HG02973 (cell line): Measurements from ENCODE around the gene TEKT1.
"Not testable (repeated sequence)": the region's sequence is repeated elsewhere in the genome, so short reads cannot be mapped to it uniquely, and the experiment has no call there.

ENCODE experiments used
- ATAC-seq: cut with Tn5 transposase; IDR thresholded peaks from one replicate; pipeline ENCODE4 v1.9.1; 2021; ENCODE audit warnings: moderate library complexity; ENCODE audit not compliant: unreplicated experiment

The TEKT1 gene

DNA sequence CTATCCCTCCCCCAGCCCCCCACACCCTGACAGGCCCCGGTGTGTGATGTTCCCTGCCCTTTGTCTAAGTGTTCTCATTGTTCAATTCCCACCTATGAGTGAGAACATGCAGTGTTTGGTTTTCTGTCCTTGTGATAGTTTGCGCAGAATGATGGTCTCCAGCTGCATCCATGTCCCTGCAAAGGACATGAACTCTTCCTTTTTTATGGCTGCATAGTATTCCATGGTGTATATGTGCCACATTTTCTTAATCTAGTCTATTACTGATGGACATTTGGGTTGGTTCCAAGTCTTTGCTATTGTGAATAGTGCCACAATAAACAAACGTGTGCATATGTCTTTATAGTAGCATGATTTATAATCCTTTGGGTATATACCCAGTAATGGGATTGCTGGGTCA is 15.2 kb downstream of the TEKT1 start:
- ATAC-seq: not testable (repeated sequence)

- no peak for ATAC-seq
Observed at GRCh38 chr17:6815775-6816174, 15.8 kb downstream of the TEKT1 start.

- ATAC-seq: no peak
Observed at GRCh38 chr17:6812295-6812694, 19.2 kb downstream of the TEKT1 start.

GRCh38 chr17:6811510-6811909 is 20.0 kb downstream of the TEKT1 start:
- no peak for ATAC-seq

GRCh38 chr17:6800422-6801027 is 31.0 kb downstream of the TEKT1 start:
- no peak for ATAC-seq

DNA sequence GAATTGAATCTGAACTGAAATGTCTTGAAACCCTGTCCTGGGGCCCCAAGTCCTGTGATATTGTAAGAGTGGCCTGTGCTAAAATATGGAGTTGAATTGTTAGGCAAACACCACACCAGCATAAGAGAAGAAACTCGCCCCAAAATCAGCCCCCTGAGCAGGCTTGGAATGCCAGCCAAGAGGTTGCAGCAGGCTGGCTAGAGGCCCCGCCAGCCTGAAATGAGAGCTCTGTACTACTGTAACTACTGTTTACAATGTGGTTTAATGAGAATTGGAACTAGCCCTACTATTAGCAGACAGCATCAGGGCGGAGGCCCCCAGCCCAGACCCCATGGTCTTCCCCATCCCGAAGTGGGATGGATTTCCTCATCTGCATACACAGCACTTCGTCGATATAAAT is 31.8 kb downstream of the TEKT1 start:
- ATAC-seq: no peak

DNA sequence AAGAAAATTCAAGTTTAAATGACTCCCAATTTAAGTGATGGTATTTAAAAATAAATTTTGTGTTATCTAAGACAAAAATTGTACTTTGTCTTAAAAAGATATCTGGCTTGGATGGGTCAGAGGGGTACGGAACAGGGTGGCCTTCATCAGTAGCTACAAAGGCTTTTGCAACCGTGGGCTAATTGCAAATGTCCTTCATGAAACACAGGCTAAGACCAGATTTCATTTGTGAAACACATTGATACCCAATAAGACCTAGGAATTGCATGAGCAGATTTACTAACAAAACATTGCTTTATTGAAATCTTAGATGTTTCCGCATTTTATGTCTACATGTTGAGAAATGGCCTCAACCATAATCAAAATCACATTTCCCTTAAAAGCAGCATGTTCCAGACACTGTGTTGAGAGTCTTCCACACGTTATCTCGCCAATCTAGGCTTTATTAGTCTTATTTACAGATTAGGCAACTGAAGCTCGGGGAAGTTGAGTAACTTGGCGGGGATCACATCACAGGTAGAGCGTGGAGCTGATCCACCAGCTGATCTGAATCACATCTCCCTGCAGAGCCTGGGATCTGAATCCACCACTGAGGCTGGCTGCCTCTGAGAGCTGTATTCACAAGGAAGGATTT is 33.7 kb downstream of the TEKT1 start:
- ATAC-seq: no peak

DNA sequence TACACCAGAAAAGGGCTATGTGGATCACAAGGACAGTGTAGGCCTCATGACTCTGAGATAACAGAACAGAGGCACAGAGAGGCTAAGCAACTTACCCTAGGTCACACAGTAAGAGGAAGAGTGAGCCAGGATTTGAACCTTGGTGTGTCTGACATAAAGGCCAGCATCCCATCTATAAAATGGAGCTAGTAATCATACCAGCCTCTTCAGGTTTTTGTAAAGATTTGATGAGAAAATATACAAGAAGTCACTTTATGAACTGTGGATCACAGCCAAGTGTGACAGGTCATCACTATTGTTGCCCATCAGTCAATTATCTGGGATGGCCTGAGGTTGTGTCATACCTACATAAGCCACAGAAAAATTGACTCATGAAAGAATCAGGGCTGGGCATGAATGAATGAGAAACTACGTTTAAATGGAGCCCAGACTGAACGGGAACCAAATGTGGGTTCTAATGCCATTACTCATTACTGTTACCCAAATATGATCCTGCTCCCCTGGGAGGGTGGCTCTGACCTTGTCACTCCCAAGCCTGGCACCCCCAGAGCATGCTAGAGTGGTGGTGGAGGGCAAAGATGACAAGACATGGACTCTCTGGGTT is 34.5 kb downstream of the TEKT1 start:
- no peak for ATAC-seq

DNA sequence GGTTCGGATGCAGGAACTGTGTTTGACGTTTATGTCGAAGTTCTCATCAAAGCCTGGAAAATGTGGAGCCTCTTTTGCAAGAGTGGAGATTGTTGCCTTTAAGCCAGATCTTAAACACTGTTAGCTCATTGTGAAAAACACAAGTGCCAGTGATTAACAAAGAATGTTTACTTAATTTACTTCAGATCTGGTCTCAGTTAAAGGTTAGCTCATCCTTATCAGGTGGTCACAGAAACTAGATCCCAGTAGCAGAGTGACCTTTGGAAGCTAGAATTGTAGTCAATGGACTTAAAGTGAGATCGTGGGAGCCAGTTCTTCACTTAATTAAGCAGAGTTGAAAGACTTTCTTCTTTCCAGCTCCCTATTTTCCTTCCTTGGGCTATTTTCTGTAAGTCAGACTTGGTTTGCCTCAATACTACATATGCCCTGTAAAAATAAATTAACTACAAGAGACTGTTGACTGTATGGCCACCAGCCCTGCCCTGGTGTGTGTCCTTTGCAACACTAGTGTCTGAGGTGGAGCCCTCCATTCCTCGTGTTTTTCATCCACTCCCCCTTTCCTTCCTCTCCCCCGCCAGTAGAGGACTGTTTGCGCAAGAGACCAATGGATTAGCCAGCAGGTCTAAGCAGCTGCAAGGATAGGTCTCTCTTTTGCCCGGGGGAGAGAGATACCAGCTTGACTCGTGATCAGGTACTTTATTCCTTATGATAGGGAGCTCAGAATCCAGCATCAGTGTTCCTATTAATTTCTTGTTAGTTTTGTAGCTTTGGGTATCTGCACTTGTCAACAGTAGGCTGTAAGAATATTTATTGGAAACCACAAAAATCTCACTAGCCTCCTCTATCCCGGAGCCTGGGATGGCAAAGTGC is 35.3 kb downstream of the TEKT1 start:
- no peak for ATAC-seq

- ATAC-seq: no peak
Observed at GRCh38 chr17:6793748-6794493, 37.6 kb downstream of the TEKT1 start.

DNA sequence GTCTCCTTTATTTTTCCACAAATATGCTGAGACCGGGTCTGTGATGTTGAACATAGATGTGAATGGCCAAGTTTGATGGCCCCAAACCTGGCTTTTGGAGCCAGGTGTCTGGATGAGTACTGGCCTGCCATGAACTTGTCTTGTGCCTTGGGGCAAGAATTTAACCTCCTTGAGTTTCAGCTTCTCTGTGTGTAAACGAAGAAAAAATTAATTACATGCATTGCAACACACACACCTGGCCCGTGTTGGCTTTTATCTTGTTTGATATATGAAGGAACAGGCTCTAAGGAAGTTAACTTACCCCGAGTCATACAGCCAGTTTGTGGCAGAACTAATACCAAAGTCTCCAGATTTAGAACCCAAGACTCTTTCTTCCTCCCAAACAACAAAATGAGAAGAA is 42.4 kb downstream of the TEKT1 start:
- ATAC-seq: no peak

DNA sequence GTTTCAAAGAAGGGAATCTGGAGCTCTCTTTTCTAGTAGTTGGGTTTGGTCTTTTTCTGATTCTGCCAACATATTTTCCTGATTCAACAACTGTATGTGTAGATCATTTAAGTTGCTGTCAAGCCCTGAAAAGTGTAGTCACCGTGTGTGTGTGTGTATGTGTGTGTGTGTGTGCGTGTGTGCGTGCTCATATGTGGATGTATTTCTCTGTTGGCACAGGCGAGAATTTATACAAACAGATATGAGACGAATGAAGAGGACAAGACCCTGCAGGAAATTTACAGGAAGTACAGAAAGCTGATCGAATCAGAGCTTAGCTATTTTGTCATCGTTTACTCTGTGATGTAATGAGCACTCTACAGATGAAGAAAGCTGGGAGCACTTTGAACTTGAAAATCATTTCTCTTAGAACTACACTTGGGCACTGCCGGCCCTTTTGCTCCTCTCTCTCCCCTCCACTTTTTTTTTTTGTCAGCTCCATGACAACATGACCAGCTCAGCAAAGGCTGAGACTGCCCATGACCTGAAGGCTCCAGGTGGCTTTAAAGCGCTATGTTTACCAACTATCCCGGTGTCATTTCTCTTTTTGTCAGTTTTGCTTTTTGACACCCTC is 44.3 kb downstream of the TEKT1 start:
- ATAC-seq: no peak

GRCh38 chr17:6786618-6787017 is 44.9 kb downstream of the TEKT1 start:
- ATAC-seq: no peak

- ATAC-seq: no peak
Observed at GRCh38 chr17:6782244-6782643, 49.3 kb downstream of the TEKT1 start.

DNA sequence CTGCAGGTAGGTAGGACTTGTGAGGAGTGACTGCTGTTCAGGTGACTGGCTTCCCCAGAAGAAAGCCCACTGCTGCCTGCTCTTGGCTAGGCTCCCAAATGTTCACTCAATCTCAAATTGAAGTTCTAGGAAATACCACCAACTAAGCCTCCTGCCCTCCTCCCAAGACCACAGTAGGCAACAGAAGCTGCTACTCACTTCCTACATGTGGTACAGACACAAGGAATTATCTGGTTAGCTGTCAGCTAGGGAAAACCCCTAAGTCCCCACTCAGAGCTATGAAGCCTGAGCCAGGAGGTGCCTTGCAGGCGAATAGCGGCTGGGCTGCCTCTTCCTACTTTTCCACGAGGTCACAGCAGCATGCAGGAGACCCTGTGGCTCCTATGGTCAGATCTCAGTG is 50.6 kb downstream of the TEKT1 start:
- no peak for ATAC-seq

DNA sequence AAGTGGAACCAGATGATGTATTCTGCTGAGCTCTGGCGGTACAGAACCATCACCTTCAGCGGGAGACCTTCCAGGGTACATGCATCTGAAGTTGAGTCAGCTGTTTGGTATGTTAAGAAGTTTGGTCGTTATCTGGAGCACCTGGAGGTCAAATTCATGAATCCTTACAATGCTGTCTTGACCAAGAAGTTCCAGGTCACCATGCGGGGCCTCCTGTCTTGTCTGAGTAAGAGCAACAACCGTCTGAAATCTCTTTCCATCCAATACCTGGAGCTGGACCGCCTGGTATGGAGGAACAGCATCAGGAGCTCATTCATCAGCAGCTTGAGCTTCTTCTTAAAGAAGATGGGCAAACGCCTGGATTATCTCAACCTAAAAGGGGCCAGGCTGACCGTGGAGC is 51.5 kb downstream of the TEKT1 start:
- no peak for ATAC-seq

DNA sequence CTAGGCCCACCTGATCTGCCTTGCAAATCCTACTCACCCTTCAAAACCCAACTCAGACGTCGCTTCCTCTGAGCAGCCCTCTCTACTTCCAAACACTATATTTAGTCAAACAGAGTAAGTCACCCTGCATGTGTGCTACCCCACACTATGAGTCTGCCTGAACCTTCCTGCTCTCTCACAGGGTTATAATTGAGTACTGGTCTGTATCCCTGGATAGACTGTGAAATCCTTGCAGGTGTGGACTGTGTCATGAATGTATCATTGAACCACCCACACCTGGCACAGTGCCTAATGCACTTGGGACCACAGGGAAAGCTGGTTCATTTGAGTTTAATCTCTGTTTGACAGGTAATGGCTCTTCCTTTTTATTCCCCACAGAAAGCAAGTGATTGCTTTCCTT is 52.1 kb downstream of the TEKT1 start:
- no peak for ATAC-seq

GRCh38 chr17:6775871-6776405 is 55.6 kb downstream of the TEKT1 start, which contains the start of gene FBXO39:
FBXO39 (plus strand) TSS chr17:6776215; CDS start chr17:6779869, 3,654 bp downstream.
- ATAC-seq: no peak

DNA sequence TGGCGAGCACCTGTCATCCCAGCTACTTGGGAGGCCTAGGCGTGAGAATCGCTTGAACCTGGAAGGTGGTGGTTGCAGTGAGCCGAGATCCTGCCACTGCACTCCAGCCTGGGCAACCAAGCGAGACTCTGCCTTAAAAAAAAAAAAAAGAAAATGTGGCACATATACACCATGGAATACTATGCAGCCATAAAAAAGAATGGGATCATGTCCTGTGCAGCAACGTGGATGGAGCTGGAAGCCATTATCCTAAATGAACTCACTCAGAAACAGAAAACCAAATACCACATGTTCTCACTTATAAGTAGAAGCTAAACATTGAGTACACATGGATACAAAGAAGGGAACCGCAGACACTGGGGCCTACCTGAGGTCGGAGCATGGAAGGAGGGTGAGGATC is 56.6 kb downstream of the TEKT1 start:
- not testable (repeated sequence) for ATAC-seq

- ATAC-seq: no peak
Observed at GRCh38 chr17:6772016-6772415, 59.5 kb downstream of the TEKT1 start.
